ENCODE measurements around the gene FLOT1. TPM values are rescaled to one million over a fixed set of nuclear protein-coding genes. Genes with fewer than 3 reads are reported as not detected.

FLOT1 gene
- total and polyA plus RNA-seq, 2 of the 13 experiments (the other 11 are each of a cell fraction or from before 2014, with no cell fraction given) = 82.3 to 130 TPM

- no peak for TF ChIP-seq ZNF138 (CRISPR knock-in tag; IDR thresholded peaks at IDR 0.05; ENCODE audit: low read depth)
- no peak for TF ChIP-seq TP53 (CRISPR knock-in tag; conservative IDR thresholded peaks at IDR 0.05)
- TF ChIP-seq ZBTB44 (CRISPR knock-in tag; IDR thresholded peaks at IDR 0.05) = no peak
- TF ChIP-seq ZNF768 (CRISPR knock-in tag; IDR thresholded peaks at IDR 0.05) = peak; percentile 48; the same call in 1 of the 2 replicates
- TF ChIP-seq MATR3 (CRISPR knock-in tag; IDR thresholded peaks at IDR 0.05) = no peak
- TF ChIP-seq ZNF432 (CRISPR knock-in tag; IDR thresholded peaks at IDR 0.05; ENCODE audit: borderline replicate concordance) = no peak
- TF ChIP-seq ZBTB37 (CRISPR knock-in tag; IDR thresholded peaks at IDR 0.05) = no peak
- peak; percentile 74 for TF ChIP-seq ZMYM4 (CRISPR knock-in tag; IDR thresholded peaks at IDR 0.05)
- no peak for TF ChIP-seq HDAC6 (IDR thresholded peaks at IDR 0.05; ENCODE audit: low read depth, low read length)
- 0 out of 2 replicates have a peak, but pooled peaks have one; percentile 42 for TF ChIP-seq ZNF274 (CRISPR knock-in tag; IDR thresholded peaks at IDR 0.05)
- TF ChIP-seq ELK4 (CRISPR knock-in tag; IDR thresholded peaks at IDR 0.05; ENCODE audit: borderline replicate concordance) = no peak
- no peak for TF ChIP-seq PRMT3 (CRISPR knock-in tag; IDR thresholded peaks at IDR 0.05; ENCODE audit: borderline replicate concordance, low read depth)
- TF ChIP-seq HMGXB4 (CRISPR knock-in tag; IDR thresholded peaks at IDR 0.05; ENCODE audit: borderline replicate concordance in 1 of 2, low read depth in 1 of 2) = peak; percentile 74 to 79; a peak in 2 of 4 replicates
- TF ChIP-seq ZNF678 (CRISPR knock-in tag; IDR thresholded peaks at IDR 0.05) = no peak
- TF ChIP-seq ZNF503 (CRISPR knock-in tag; IDR thresholded peaks at IDR 0.05) = no peak
- TF ChIP-seq AGO2 (optimal IDR thresholded peaks at IDR 0.05; ENCODE audit: low read depth, low read length) = peak; percentile 87
- TF ChIP-seq ZNF746 (CRISPR knock-in tag; IDR thresholded peaks at IDR 0.05) = no peak
- no peak for TF ChIP-seq REXO4 (CRISPR knock-in tag; IDR thresholded peaks at IDR 0.05; ENCODE audit: borderline replicate concordance)
- TF ChIP-seq TOPORS (CRISPR knock-in tag; IDR thresholded peaks at IDR 0.05) = no peak
- TF ChIP-seq U2AF1 (optimal IDR thresholded peaks at IDR 0.05; ENCODE audit: low read depth, low read length) = no peak
- 0 out of 2 replicates have a peak, but pooled peaks have one; percentile 37 for TF ChIP-seq AHR (CRISPR knock-in tag; IDR thresholded peaks at IDR 0.05)
These were observed 11.7 kb downstream of the FLOT1 start (continued) for GRCh38 chr6:30730601-30731435.
